HepG2 (cell line): Measurements from ENCODE around the gene KAZN. TPM values are rescaled to one million over a fixed set of nuclear protein-coding genes. Genes with fewer than 3 reads are reported as not detected.

Source experiments
- ATAC-seq: fragments of 200-7000 bp; cut with Tn5 transposase; 3 replicates; pipeline ENCODE4 v1.9.1; 2020; ENCODE audit warnings: mild to moderate bottlenecking, moderate library complexity
- BruUV-seq: library from RNA; stranded (reverse); fragments of 400-500 nt; replicated peaks from 2 replicates; lab custom pipeline; 2021; lab: Mats Ljungman, UMichigan
- CTCF ChIA-PET: fragments of 300-600 bp; formaldehyde crosslinking; extraction: SDS; loops from one replicate; lab custom pipeline; 2021; ENCODE audit warnings: low total read pairs, inconsistent platforms, low intra/inter-chr PET ratio; lab: Yijun Ruan, JAX
- POLR2A ChIA-PET: fragments of 350-600 bp; sonication (Branson Sonifier 250); formaldehyde crosslinking; loops from one replicate; lab custom pipeline; 2020; ENCODE audit warnings: antibody characterized with exemption, inconsistent platforms; lab: Yijun Ruan, JAX
- DNase-seq: peaks from one replicate; pipeline ENCODE4 v3.0.0-alpha.2; 2015; ENCODE audit warnings: low spot score
- FAIRE-seq: peaks from 3 replicates; lab custom pipeline; 2011; peaks lifted over from hg19 to GRCh38; lab: Jason Lieb, UNC
- H2AFZ ChIP-seq: one replicate; pipeline ENCODE4 v1.6.1; 2011; ENCODE audit warnings: low read length, inconsistent platforms
- H3K27ac ChIP-seq: fragments of 300-600 bp; 3 replicates; pipeline ENCODE4 v1.8.0; 2011; ENCODE audit warnings: mixed run types, mild to moderate bottlenecking, mixed read lengths, low read length, inconsistent platforms; ENCODE audit not compliant: insufficient read depth; ENCODE audit errors: extremely low read length
- H3K27me3 ChIP-seq, 2 experiments: fragments of 200-600 bp in 1 of 2; 2 replicates in 1 of 2; 3 replicates in 1 of 2; pipeline versions ENCODE4 v1.6.0 to v1.8.0; 2011; ENCODE audit warnings: low read length in 2 of 2, mild to moderate bottlenecking in 2 of 2, moderate library complexity in 2 of 2, inconsistent platforms in 1 of 2; ENCODE audit not compliant: insufficient read depth in 2 of 2, control insufficient read depth in 1 of 2
- H3K36me3 ChIP-seq, 2 experiments: fragments of 200-600 bp in 1 of 2; replicated peaks in 1 of 2; 2 replicates in 1 of 2; 3 replicates in 1 of 2; pipeline versions ENCODE4 v1.5.1 to v1.8.0; 2011; ENCODE audit warnings: low read length in 2 of 2, inconsistent platforms in 1 of 2; ENCODE audit not compliant: insufficient read depth in 2 of 2, control insufficient read depth in 1 of 2
- H3K4me1 ChIP-seq: 2 replicates; pipeline ENCODE4 v1.5.1; 2012; ENCODE audit warnings: low read length, inconsistent platforms; ENCODE audit not compliant: insufficient read depth
- H3K4me2 ChIP-seq: 2 replicates; pipeline ENCODE4 v1.6.0; 2011; ENCODE audit warnings: low read depth, low read length, inconsistent platforms
- H3K4me3 ChIP-seq, 3 experiments: fragments of 200-600 bp in 1 of 3; sonication (generic), shearing (Covaris generic) in 1 of 3; replicated peaks in 1 of 3; 2 replicates each; pipeline ENCODE4 v1.5.1; 2011 to 2016; ENCODE audit warnings: low read length in 3 of 3, inconsistent platforms in 2 of 3, low read depth in 2 of 3, mild to moderate bottlenecking in 2 of 3, control low read depth in 1 of 3, mixed read lengths in 1 of 3; ENCODE audit not compliant: insufficient read depth in 1 of 3
- H3K79me2 ChIP-seq: one replicate; pipeline ENCODE4 v1.6.1; 2011; ENCODE audit warnings: low read length, inconsistent platforms; ENCODE audit not compliant: insufficient read depth
- H3K9ac ChIP-seq: 2 replicates; pipeline ENCODE4 v1.6.0; 2011; ENCODE audit warnings: mild to moderate bottlenecking, low read depth, low read length, inconsistent platforms; ENCODE audit not compliant: insufficient read depth
- H3K9me3 ChIP-seq: 2 replicates; pipeline ENCODE4 v1.5.1; 2012; ENCODE audit warnings: mild to moderate bottlenecking, low read length
- H4K20me1 ChIP-seq: 2 replicates; pipeline ENCODE4 v1.6.0; 2011; ENCODE audit warnings: inconsistent platforms, mild to moderate bottlenecking, low read length, moderate library complexity; ENCODE audit not compliant: insufficient read depth
- CREM ChIP-seq, 2 experiments: sonication (generic) in 1 of 2; formaldehyde crosslinking in 1 of 2; IDR thresholded peaks; 2 replicates each; pipeline versions ENCODE4 v1.4.0 to v1.6.1; 2016 to 2020; ENCODE audit warnings: antibody characterized with exemption in 1 of 2, mild to moderate bottlenecking in 1 of 2, missing genetic modification reagents in 1 of 2
- ETV5 ChIP-seq: IDR thresholded peaks from 2 replicates; pipeline ENCODE4 v1.6.1; 2018; ENCODE audit warnings: missing biosample characterization, missing genetic modification reagents, inconsistent platforms, borderline replicate concordance
- HMG20A ChIP-seq: IDR thresholded peaks from 2 replicates; pipeline ENCODE4 v1.6.1; 2016; ENCODE audit warnings: borderline replicate concordance
- KAT7 ChIP-seq: IDR thresholded peaks from 2 replicates; pipeline ENCODE4 v1.6.1; 2018; ENCODE audit warnings: borderline replicate concordance, missing compliant biosample characterization
- KLF13 ChIP-seq: sonication (generic); formaldehyde crosslinking; IDR thresholded peaks from 2 replicates; pipeline ENCODE4 v1.4.0; 2020; ENCODE audit warnings: mild to moderate bottlenecking, missing genetic modification reagents
- POLR2AphosphoS2 ChIP-seq: IDR thresholded peaks from 2 replicates; pipeline ENCODE4 v1.6.1; 2011; ENCODE audit warnings: low read depth, low read length, improper control_type of control experiment
- ZNF263 ChIP-seq: sonication (generic); formaldehyde crosslinking; IDR thresholded peaks from 2 replicates; pipeline ENCODE4 v1.4.0; 2020; ENCODE audit warnings: missing genetic modification reagents
- ZNF296 ChIP-seq: sonication (generic); formaldehyde crosslinking; conservative IDR thresholded peaks from 2 replicates; pipeline ENCODE4 v1.5.0; 2020; ENCODE audit warnings: mild to moderate bottlenecking, missing genetic modification reagents
- ZNF460 ChIP-seq: sonication (generic); formaldehyde crosslinking; IDR thresholded peaks from 2 replicates; pipeline ENCODE4 v1.5.1; 2020; ENCODE audit warnings: missing genetic modification reagents, mild to moderate bottlenecking, borderline replicate concordance
- ZNF766 ChIP-seq: sonication (generic); formaldehyde crosslinking; IDR thresholded peaks from 2 replicates; pipeline ENCODE4 v1.5.0; 2020; ENCODE audit warnings: missing genetic modification reagents, borderline replicate concordance
- WGBS: methylation state at CpG from one replicate; pipeline ENCODE4 v1.1.6; 2017; ENCODE audit warnings: low lambda C conversion rate; 5-methylcytosine and 5-hydroxymethylcytosine counted together
- in situ Hi-C: cut with HindIII; loops from 2 replicates; pipeline ENCODE4 v1.10.0; 2017; ENCODE audit warnings: low pct_unique_long_range_greater_than_20kb; ENCODE audit not compliant: extremely low pct_ligation_motif_present
- intact Hi-C: fragments of 100-400 bp; cut with micrococcal nuclease; formaldehyde crosslinking; loops from one replicate; pipeline ENCODE4 v1.10.0; 2022; ENCODE audit not compliant: unreplicated experiment
- polyA plus RNA-seq, 8 experiments: library from polyadenylated mRNA; depleted of rRNA in 3 of 8; stranded (reverse) in 7 of 8; unstranded in 1 of 8; fragments of >200 nt; fragmentation: Illumina TruSeq in 4 of 8; extraction: Trizol in 4 of 8; gene quantifications; 2 replicates each; pipeline versions ENCODE4 v1.2.1 to v1.2.3, GENCODE V29; 2011 to 2016; ENCODE audit warnings: low read depth in 4 of 8, missing spikeins in 1 of 8, mixed read lengths in 1 of 8; ENCODE audit not compliant: insufficient read depth in 1 of 8
- total RNA-seq, 5 experiments: library from RNA; depleted of rRNA; stranded (reverse); fragments of >200 nt; fragmentation: Illumina TruSeq; extraction: Trizol; gene quantifications; 2 replicates each; pipeline ENCODE4 v1.2.3, GENCODE V29; 2016; ENCODE audit warnings: low read depth in 1 of 5

KAZN gene
- total and polyA plus RNA-seq, 2 of the 13 experiments (the other 11 are each of a cell fraction or from before 2014, with no cell fraction given) = 10.4 to 13.5 TPM

DNA sequence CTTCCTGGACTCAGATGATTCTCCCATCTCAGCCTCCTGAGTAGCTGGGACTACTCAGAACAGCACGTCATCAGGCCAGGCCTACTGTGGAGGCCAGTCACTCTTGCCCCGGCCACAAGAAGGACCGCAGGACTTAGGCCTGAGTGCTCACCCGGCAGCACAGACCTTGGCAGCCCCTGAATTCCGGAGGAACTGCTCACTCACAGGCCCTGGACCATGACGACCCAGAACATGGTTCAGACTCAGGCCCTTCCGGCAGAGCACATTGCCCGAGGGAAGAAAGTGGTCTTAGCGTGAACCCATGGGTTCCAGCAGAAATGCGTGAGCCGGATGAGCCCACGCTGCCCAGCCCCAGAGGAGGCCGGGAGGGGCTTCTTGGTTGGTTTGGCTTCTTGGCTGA lies 377.8 kb downstream of the KAZN start:
- ATAC-seq (no peak), FAIRE-seq (no peak), DNase-seq (no peak)
- no peak overlapping the region for H3K9ac ChIP-seq
- TF ChIP-seq CREM (IDR thresholded peaks at IDR 0.05) (no peak), CREM (CRISPR knock-in tag; IDR thresholded peaks at IDR 0.05) (no peak), ZNF460 (CRISPR knock-in tag) (no peak), POLR2AphosphoS2 (no peak), ETV5 (CRISPR knock-in tag) (no peak)
- peaks cover 8% of the 10 kb centered on the region; the same call in 1 of the 2 replicates for H3K4me1 ChIP-seq
- peaks cover 6% of the 10 kb centered on the region for H3K79me2 ChIP-seq
- no peak overlapping the region for H3K27ac ChIP-seq
- no TSS peak for BruUV-seq
- no peaks in the 10 kb centered on the region for H3K27me3 ChIP-seq
- in situ Hi-C loops (no loop called here), intact Hi-C loops (no loop called here)
- ChIA-PET POLR2A (no interaction called here), CTCF (no interaction called here)
- H3K36me3 ChIP-seq = peaks cover 2 to 39% of the 10 kb centered on the region in 2 experiments; a peak in 4 of 5 replicates
- 93% methylated on average over 4 of the region's 13 CpGs for WGBS
- H4K20me1 ChIP-seq = no peaks in the 10 kb centered on the region
- H3K9me3 ChIP-seq = peaks cover 15% of the 10 kb centered on the region
- no peak overlapping the region for H2AFZ ChIP-seq
- no peak overlapping the region for H3K4me2 ChIP-seq
- H3K4me3 ChIP-seq = no peak overlapping the region

DNA sequence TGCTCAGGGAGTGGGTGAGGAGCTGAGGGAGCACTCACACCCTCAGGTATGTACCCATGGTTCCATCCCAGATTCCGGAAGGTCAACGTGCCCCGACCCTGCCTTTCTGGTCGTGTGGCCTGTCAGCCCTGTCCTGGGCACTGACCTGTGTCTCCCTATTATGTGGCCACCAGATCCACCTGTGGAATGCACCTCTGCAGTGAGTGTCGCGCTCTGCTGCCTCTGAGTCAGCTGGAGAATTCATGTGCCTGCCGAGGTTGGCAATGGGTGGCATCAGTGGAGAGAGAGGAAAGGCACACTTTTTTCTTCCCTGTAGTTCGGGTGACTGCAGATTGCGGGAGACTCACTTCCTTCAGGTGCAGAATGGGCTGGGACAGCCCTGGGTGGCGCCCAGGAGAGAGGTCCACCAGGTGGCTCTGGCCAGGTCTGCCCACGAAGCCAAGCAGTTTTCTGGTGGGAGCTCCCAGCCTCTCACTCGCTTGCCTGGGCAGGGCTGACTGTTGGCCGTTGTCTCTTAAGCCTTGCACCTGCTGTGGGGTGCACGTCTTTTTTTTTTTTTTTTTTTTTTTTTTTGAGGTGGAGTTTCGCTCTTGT lies 378.9 kb downstream of the KAZN start:
- CTCF ChIA-PET = no interaction called here
- peaks cover 2 to 36% of the 10 kb centered on the region in 2 experiments; a peak in 4 of 5 replicates for H3K36me3 ChIP-seq
- 98% methylated on average over 12 of the region's 15 CpGs for WGBS
- FAIRE-seq (no peak), DNase-seq (no peak)
- H4K20me1 ChIP-seq = no peaks in the 10 kb centered on the region
- H3K4me1 ChIP-seq = no peaks in the 10 kb centered on the region
- H3K9ac ChIP-seq = no peak overlapping the region
- in situ Hi-C loops = no loop called here
- H3K4me3 ChIP-seq = no peak overlapping the region
- no TSS peak for BruUV-seq
- no peak for TF ChIP-seq KAT7 (CRISPR knock-in tag)
- no peak for TF ChIP-seq KLF13 (CRISPR knock-in tag)
- TF ChIP-seq ZNF263 (CRISPR knock-in tag) = peak; percentile 54
- TF ChIP-seq ZNF766 (CRISPR knock-in tag) = no peak
- no peak for TF ChIP-seq ZNF296 (CRISPR knock-in tag)
- no peak for TF ChIP-seq HMG20A
- TF ChIP-seq, all 625 proteins: peak for 1
- POLR2A ChIA-PET = no interaction called here
- H3K9me3 ChIP-seq = peaks cover 15% of the 10 kb centered on the region
- intact Hi-C loops = no loop called here
- H3K27ac ChIP-seq = no peak overlapping the region
- H3K27me3 ChIP-seq = no peaks in the 10 kb centered on the region
- no peak overlapping the region for H2AFZ ChIP-seq
- peaks cover 2% of the 10 kb centered on the region for H3K79me2 ChIP-seq
- no peak overlapping the region for H3K4me2 ChIP-seq
- no peak; the same call in 2 of the 3 replicates for ATAC-seq
